Measurements from ENCODE around the gene KDM4C.
"Not testable (repeated sequence)": the region's sequence is repeated elsewhere in the genome, so short reads cannot be mapped to it uniquely, and the experiment has no call there.

Gene KDM4C

GRCh38 chr9:7176561-7176960 is 418.8 kb downstream of the KDM4C start:
- DNase-seq = no peak

GRCh38 chr9:7177383-7177782 is 419.6 kb downstream of the KDM4C start:
- DNase-seq = no peak

- DNase-seq = no peak
Measured at GRCh38 chr9:7178729-7179128, 421.0 kb downstream of the KDM4C start.

- no peak for DNase-seq
Measured at GRCh38 chr9:7180247-7180646, 422.5 kb downstream of the KDM4C start.

GRCh38 chr9:7183139-7183538 is 425.4 kb downstream of the KDM4C start:
- not testable (repeated sequence) for DNase-seq

GRCh38 chr9:7185612-7186011 is 427.8 kb downstream of the KDM4C start:
- DNase-seq = no peak

- peak; percentile 6 to 19 for DNase-seq
Measured at GRCh38 chr9:7186175-7186574, 428.4 kb downstream of the KDM4C start.

GRCh38 chr9:7192266-7192665 is 434.5 kb downstream of the KDM4C start:
- DNase-seq = no peak

GRCh38 chr9:7195526-7195925 is 437.8 kb downstream of the KDM4C start:
- no peak for DNase-seq

GRCh38 chr9:7196467-7196866 is 438.7 kb downstream of the KDM4C start:
- no peak for DNase-seq

GRCh38 chr9:7201196-7201595 is 443.4 kb downstream of the KDM4C start:
- DNase-seq = no peak

- no peak for DNase-seq
Measured at GRCh38 chr9:7205806-7206205, 448.0 kb downstream of the KDM4C start.

GRCh38 chr9:7206221-7206758 is 448.5 kb downstream of the KDM4C start:
- DNase-seq = no peak

GRCh38 chr9:7209016-7209715 is 451.4 kb downstream of the KDM4C start:
- DNase-seq = no peak

- no peak for DNase-seq
Measured at GRCh38 chr9:7209990-7210389, 452.2 kb downstream of the KDM4C start.

GRCh38 chr9:7210854-7211637 is 453.3 kb downstream of the KDM4C start:
- DNase-seq = no peak

- no peak for DNase-seq
Measured at GRCh38 chr9:7211657-7212056, 453.9 kb downstream of the KDM4C start.

GRCh38 chr9:7212101-7212500 is 454.3 kb downstream of the KDM4C start:
- DNase-seq = peak in 1 of 2 experiments; percentile 36

- no peak for DNase-seq
Measured at GRCh38 chr9:7216004-7216841, 458.4 kb downstream of the KDM4C start.

GRCh38 chr9:7223981-7224380 is 466.2 kb downstream of the KDM4C start:
- DNase-seq = no peak

Measured in NCI-H2081 (cell line).